AG10803 (cell line): Measurements from ENCODE around the gene HK2.
A peak's percentile ranks its signal among the peaks of the same experiment; 100 is the strongest.

ENCODE experiments used
- DNase-seq: peaks from one replicate; pipeline ENCODE4 v3.0.0; 2010; ENCODE audit warnings: low read depth
- H3K4me3 ChIP-seq: 2 replicates; pipeline ENCODE4 v1.5.1; 2011; ENCODE audit warnings: mild to moderate bottlenecking, low read length, control low read depth
- CTCF ChIP-seq: conservative IDR thresholded peaks from 2 replicates; pipeline ENCODE4 v1.5.1; 2011; ENCODE audit warnings: mild to moderate bottlenecking, low read length, control low read depth, inconsistent platforms

HK2 gene

DNA sequence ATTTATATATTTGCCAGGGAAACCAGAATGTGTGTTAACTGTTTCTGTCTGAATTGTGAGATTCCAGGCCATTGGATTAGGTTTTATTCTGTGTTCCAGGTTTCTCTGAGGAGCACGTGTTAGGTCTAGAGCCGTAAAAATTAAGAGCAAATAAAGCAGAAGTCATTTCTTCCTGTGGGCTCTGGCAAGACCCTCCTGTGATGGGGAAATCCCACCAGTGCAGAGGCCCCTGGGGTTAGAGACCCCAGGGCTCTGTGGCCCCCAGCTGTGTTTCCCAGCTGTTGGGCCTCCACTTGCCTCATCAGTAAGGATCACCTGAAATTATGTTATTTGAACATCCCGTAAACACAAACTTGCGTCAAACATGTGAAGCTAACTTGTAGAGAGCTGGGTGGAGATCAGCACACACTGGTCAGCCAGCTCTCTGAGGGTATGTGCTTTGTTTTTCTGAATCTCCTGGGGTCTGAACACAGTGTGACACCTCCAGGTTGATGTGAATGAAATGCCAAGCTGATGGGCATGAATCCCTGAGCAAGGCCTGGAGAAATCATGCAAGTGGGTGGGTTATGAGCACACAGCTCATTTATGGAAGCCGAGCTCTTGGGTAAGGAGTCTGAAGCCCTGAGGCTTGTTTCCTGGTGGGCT is 50.3 kb downstream of the HK2 start:
- no peak for TF ChIP-seq CTCF

GRCh38 chr2:74884866-74885265 is 50.9 kb downstream of the HK2 start:
- no peak for DNase-seq
- no peak overlapping the region for H3K4me3 ChIP-seq
- no peak for TF ChIP-seq CTCF

More for the DNA sequence above, 50.3 kb downstream of the HK2 start:
- no peak overlapping the region for H3K4me3 ChIP-seq
- DNase-seq = no peak

DNA sequence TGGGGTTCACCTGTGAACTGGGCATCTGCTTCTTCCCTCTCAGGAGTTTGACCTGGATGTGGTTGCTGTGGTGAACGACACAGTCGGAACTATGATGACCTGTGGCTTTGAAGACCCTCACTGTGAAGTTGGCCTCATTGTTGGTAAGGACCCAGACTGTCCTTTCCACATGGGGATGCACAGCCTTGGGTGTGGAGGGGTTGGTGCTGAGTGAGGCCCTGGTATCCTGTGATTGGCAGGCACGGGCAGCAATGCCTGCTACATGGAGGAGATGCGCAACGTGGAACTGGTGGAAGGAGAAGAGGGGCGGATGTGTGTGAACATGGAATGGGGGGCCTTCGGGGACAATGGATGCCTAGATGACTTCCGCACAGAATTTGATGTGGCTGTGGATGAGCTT is 52.3 kb downstream of the HK2 start:
- no peak for DNase-seq

DNA sequence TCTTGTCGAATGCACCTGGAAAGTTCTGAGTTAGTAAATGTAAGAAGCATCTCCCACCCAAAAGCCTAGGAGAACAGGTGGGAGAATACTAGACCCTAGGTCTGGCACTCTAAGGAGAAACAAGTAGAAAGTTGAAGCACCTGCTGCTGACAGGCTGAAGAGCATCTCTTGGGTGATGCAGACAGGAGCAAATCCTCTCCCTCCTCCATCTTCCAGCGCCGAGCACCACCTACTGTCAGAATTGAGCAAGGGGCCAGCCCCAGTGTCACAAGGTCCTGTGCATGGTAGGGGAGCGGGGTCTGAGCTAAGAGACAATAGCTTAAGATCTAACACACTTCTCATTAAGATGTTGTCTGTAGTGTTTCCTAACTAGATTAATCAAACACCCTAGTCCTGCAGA is 52.9 kb downstream of the HK2 start:
- TF ChIP-seq CTCF = no peak; the same call in 1 of the 2 replicates
- no peak overlapping the region for H3K4me3 ChIP-seq
- no peak for DNase-seq

More for the DNA sequence above, 52.3 kb downstream of the HK2 start:
- no peak for TF ChIP-seq CTCF
- no peak overlapping the region for H3K4me3 ChIP-seq

DNA sequence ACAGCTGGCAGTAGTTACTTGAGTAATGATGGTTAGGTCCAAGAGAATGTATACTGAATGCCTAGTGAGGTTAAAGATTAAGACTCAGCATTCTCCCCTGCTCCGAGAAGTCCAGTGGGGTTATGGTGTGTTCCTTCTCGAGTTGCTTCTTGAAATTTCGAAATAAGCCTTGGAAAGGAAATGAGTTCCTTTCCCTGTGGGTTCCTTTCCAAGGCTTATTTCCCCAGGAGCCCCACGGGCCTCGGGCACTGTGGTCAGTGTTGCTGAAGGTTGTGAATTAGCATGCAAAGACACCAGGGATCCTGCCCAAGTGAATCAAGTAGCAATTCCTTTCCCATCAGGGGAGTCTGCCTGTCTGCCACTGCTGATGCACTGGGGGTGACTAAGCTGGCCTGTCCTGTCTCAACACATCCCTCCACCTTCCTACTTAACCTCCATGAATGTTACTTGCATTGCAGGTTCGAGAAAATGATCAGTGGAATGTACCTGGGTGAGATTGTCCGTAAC is 53.6 kb downstream of the HK2 start:
- TF ChIP-seq CTCF = no peak
- H3K4me3 ChIP-seq = no peak overlapping the region
- DNase-seq = peak; percentile 90

GRCh38 chr2:74887960-74888700 is 54.2 kb downstream of the HK2 start:
- no peak overlapping the region for H3K4me3 ChIP-seq
- DNase-seq = peak; percentile 60
- no peak; the same call in 1 of the 2 replicates for TF ChIP-seq CTCF

DNA sequence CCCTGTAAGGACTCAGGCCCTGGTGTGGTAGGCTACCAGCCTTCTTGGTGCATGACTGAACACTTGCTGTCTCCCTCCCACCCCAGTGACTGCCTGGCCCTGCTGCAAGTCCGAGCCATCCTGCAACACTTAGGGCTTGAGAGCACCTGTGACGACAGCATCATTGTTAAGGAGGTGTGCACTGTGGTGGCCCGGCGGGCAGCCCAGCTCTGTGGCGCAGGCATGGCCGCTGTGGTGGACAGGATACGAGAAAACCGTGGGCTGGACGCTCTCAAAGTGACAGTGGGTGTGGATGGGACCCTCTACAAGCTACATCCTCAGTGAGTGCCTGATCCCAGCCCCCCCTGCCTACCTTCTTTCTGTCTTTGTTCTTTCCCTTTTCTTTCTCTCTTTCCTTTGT is 55.2 kb downstream of the HK2 start:
- DNase-seq = no peak
- TF ChIP-seq CTCF = no peak
- H3K4me3 ChIP-seq = no peak overlapping the region
